ENCODE results near the gene IMMT.
A peak's percentile ranks its signal among the peaks of the same experiment; 100 is the strongest.
"Not testable (repeated sequence)": the region's sequence is repeated elsewhere in the genome, so short reads cannot be mapped to it uniquely, and the experiment has no call there.

IMMT gene

GRCh38 chr2:86195055-86195807 is at the start of gene IMMT:
Gene IMMT, minus strand, starts transcription at chr2:86195462. Its CDS starts 80 bp downstream, at chr2:86195382.
- Mint-ChIP-seq H3K27ac (peak within 1 kb of the TSS; percentile 93), H3K36me3 (ENCODE audit: low read depth) (peaks cover 23% of the 10 kb centered on the region), H3K4me3 (peak within 1 kb of the TSS; percentile 95), H3K4me1 (peaks cover 59% of the 10 kb centered on the region), H3K9me3 (no peaks in the 10 kb centered on the region), H3K27me3 (no peaks in the 10 kb centered on the region)
- peak; percentile 93 for ATAC-seq
- peak; percentile 95 for DNase-seq

- H3K27me3 Mint-ChIP-seq; H3K4me3 Mint-ChIP-seq; ATAC-seq; H3K4me1 Mint-ChIP-seq; H3K27ac Mint-ChIP-seq; H3K9me3 Mint-ChIP-seq; H3K36me3 Mint-ChIP-seq (ENCODE audit: low read depth); DNase-seq: not testable (repeated sequence)
Observed at GRCh38 chr2:86244781-86245180, 49.5 kb upstream of the IMMT start.

- Mint-ChIP-seq H3K27me3 (no peaks in the 10 kb centered on the region), H3K9me3 (no peaks in the 10 kb centered on the region), H3K4me3 (no peak overlapping the region), H3K27ac (no peak overlapping the region), H3K36me3 (ENCODE audit: low read depth) (no peaks in the 10 kb centered on the region), H3K4me1 (peaks cover 12% of the 10 kb centered on the region)
- ATAC-seq (no peak), DNase-seq (no peak)
Observed at GRCh38 chr2:86243950-86244733, 48.9 kb upstream of the IMMT start.

- no peaks in the 10 kb centered on the region for H3K36me3 Mint-ChIP-seq (ENCODE audit: low read depth)
- ATAC-seq (no peak), DNase-seq (no peak)
- no peak overlapping the region for H3K27ac Mint-ChIP-seq
- no peaks in the 10 kb centered on the region for H3K9me3 Mint-ChIP-seq
- no peak overlapping the region for H3K4me3 Mint-ChIP-seq
- H3K27me3 Mint-ChIP-seq = no peaks in the 10 kb centered on the region
- peaks cover 20% of the 10 kb centered on the region for H3K4me1 Mint-ChIP-seq
Observed at GRCh38 chr2:86243272-86243671, 48.0 kb upstream of the IMMT start.

DNA sequence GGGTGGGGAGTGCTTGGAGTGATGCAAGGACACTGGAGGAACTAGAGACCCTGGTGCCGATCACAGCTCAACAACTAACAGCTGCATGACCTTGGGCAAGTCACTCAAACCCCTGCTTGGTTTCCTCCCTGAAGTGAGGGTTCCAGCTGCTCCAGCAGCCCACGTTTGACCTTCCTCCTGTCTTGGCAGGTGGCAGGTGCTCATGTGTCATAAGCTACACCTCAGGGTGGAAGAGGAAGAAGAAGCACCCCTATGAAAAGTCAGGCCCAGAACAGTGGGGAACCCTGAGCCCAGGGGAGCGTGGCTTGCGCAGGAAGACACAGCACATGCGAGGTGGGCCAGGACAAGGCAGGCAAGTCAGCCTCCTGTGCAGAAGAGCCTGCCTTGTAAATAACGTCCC is 46.3 kb upstream of the IMMT start:
- no peaks in the 10 kb centered on the region for H3K36me3 Mint-ChIP-seq (ENCODE audit: low read depth)
- H3K27ac Mint-ChIP-seq = no peak overlapping the region
- H3K27me3 Mint-ChIP-seq = no peaks in the 10 kb centered on the region
- no peak overlapping the region for H3K4me3 Mint-ChIP-seq
- H3K9me3 Mint-ChIP-seq = no peaks in the 10 kb centered on the region
- no peak for ATAC-seq
- H3K4me1 Mint-ChIP-seq = peaks cover 26% of the 10 kb centered on the region
- DNase-seq = no peak

- Mint-ChIP-seq H3K27ac (no peak overlapping the region), H3K4me3 (no peak overlapping the region), H3K9me3 (no peaks in the 10 kb centered on the region), H3K27me3 (no peaks in the 10 kb centered on the region), H3K4me1 (peaks cover 26% of the 10 kb centered on the region), H3K36me3 (ENCODE audit: low read depth) (no peaks in the 10 kb centered on the region)
- DNase-seq (no peak), ATAC-seq (no peak)
Observed at GRCh38 chr2:86240251-86240650, 45.0 kb upstream of the IMMT start.

DNA sequence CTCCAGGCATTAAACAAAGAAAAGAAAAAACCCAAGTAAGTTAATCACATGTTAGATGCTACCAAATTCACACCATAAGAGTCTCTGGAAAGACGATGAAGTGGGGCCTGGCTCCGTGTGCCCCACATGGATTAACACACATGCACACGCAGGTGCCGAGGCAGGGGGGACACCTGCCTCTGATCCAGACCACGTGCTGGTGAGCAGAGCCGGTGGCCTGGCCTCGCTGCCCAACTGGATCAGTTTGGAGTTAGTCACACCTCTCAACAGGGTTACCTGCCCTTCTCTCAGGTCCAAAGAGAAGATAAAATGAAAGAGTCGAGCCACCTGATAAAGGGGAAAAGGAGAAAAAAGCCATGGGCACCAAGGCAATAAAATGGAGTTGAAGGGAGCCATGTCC is 44.5 kb upstream of the IMMT start:
- no peak overlapping the region for H3K4me3 Mint-ChIP-seq
- no peak overlapping the region for H3K27ac Mint-ChIP-seq
- H3K27me3 Mint-ChIP-seq = no peaks in the 10 kb centered on the region
- peaks cover 26% of the 10 kb centered on the region for H3K4me1 Mint-ChIP-seq
- DNase-seq = no peak
- no peaks in the 10 kb centered on the region for H3K9me3 Mint-ChIP-seq
- H3K36me3 Mint-ChIP-seq (ENCODE audit: low read depth) = no peaks in the 10 kb centered on the region
- ATAC-seq = no peak

- H3K9me3 Mint-ChIP-seq = no peaks in the 10 kb centered on the region
- peaks cover 26% of the 10 kb centered on the region for H3K4me1 Mint-ChIP-seq
- no peak overlapping the region for H3K4me3 Mint-ChIP-seq
- no peaks in the 10 kb centered on the region for H3K36me3 Mint-ChIP-seq (ENCODE audit: low read depth)
- DNase-seq (no peak), ATAC-seq (peak; percentile 18)
- no peaks in the 10 kb centered on the region for H3K27me3 Mint-ChIP-seq
- no peak overlapping the region for H3K27ac Mint-ChIP-seq
Observed at GRCh38 chr2:86239326-86239725, 44.1 kb upstream of the IMMT start.

DNA sequence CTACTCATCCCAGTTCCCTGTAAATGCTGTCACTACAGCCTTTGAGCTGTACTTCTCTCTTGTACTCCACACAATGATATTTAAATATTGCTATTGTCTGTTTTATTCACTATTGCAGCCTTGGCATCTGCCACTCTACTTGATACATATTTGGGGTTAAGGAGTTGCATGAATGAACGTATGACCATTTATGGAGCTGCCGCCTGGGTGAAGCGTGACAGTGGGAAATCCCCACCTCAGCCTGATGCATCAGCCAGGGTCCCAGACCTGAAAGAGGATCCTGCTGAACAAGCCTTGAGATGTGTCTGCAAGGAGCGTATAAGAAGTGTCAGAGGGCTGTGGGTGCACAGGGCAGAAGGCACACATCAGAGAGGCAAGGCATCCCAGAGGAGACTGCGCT is 43.1 kb upstream of the IMMT start:
- ATAC-seq = peak; percentile 92
- no peaks in the 10 kb centered on the region for H3K9me3 Mint-ChIP-seq
- no peak overlapping the region for H3K4me3 Mint-ChIP-seq
- peaks cover 18% of the 10 kb centered on the region for H3K4me1 Mint-ChIP-seq
- no peaks in the 10 kb centered on the region for H3K27me3 Mint-ChIP-seq
- H3K36me3 Mint-ChIP-seq (ENCODE audit: low read depth) = no peaks in the 10 kb centered on the region
- peak; percentile 52 for DNase-seq
- no peak overlapping the region for H3K27ac Mint-ChIP-seq

DNA sequence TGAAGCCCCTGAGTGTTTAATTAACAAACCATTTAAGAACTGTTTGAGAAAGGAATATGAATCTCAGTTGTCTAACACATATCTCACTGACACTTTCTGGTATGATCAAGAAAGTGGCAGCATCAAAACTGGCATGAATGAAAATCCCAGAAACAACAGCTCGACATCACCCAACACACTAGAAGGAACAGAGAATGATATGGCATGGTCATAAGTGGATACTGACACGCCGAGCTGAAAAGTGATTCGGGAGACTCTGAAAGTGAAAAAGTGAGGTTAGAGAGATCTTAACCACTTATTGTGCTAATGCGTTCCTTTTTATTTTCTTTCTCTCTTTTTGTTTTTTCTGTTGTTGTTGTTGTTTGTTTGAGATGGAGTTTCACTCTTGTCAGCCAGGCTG is 41.9 kb upstream of the IMMT start:
- no peak overlapping the region for H3K27ac Mint-ChIP-seq
- H3K36me3 Mint-ChIP-seq (ENCODE audit: low read depth) = no peaks in the 10 kb centered on the region
- no peaks in the 10 kb centered on the region for H3K27me3 Mint-ChIP-seq
- H3K9me3 Mint-ChIP-seq = no peaks in the 10 kb centered on the region
- ATAC-seq (no peak), DNase-seq (no peak)
- H3K4me3 Mint-ChIP-seq = no peak overlapping the region
- H3K4me1 Mint-ChIP-seq = peaks cover 18% of the 10 kb centered on the region

DNA sequence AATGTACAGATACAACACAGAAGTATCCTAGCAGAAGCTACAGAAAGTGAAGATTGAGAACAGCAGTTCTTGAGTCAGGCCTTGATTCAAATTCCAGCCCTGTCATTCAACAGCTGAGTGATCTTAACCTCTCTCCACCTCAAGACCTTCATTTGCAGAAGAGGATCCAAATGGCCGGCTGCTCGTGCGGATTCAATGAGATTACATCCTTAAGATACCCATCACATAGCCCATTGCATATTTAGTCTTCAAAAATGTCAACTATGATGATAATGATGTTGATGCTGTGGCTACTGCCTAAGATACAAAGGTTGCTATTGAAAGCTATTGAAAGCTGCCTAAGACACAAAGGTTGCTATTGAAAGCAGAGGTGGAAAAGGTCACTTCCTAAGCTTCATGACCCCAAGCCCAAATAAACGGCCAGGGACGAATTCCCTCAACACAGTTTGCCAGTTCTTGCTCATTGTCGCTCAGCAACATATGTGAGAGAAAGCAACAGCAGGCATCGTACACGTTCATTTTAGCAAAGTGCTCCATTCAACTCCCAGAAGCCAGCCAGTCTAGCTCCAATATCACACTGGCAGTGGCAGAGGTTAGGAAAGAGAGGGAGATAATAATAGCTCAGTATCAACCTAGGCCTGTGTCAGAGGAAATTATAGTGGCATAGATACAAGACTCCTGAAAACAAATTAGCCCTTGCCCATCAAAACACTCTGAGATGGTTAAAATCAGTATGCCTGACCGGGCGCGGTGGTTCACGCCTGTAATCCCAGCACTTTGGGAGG is 40.1 kb upstream of the IMMT start:
- peaks cover 18% of the 10 kb centered on the region for H3K4me1 Mint-ChIP-seq
- ATAC-seq = no peak
- no peak overlapping the region for H3K4me3 Mint-ChIP-seq
- DNase-seq = no peak
- no peaks in the 10 kb centered on the region for H3K36me3 Mint-ChIP-seq (ENCODE audit: low read depth)
- no peak overlapping the region for H3K27ac Mint-ChIP-seq
- no peaks in the 10 kb centered on the region for H3K27me3 Mint-ChIP-seq
- H3K9me3 Mint-ChIP-seq = no peaks in the 10 kb centered on the region

DNA sequence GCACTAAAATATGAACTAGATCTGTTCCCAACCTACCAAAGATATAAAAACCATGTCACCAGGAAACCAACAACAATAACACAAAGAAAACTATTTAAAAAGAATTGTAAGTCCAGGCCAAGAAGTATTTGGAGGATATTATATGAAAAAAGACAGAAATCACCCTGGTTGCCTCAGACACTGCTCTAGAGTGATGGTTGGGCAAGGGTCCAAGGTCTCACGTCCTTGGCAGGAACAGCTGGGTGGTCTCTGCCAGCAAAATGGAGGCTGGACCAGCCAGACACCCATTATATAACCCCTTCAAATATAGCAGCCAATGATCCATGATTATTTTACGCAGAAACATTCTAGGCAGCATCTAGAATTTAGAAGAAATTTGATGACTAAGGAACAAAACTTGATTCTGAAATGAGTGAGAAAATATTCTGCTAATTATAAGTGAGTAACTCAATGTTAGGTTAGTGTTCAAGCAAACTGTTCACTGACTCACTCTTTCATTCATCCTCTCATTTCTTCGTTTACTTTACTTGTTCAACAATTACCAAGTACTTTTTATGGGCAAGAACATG is 39.4 kb upstream of the IMMT start:
- DNase-seq (no peak), ATAC-seq (no peak)
- Mint-ChIP-seq H3K4me3 (no peak overlapping the region), H3K36me3 (ENCODE audit: low read depth) (no peaks in the 10 kb centered on the region), H3K4me1 (peaks cover 18% of the 10 kb centered on the region), H3K9me3 (no peaks in the 10 kb centered on the region), H3K27me3 (no peaks in the 10 kb centered on the region), H3K27ac (no peak overlapping the region)

- Mint-ChIP-seq H3K27me3 (no peaks in the 10 kb centered on the region), H3K9me3 (no peaks in the 10 kb centered on the region), H3K4me1 (peaks cover 7% of the 10 kb centered on the region), H3K27ac (no peak overlapping the region), H3K36me3 (ENCODE audit: low read depth) (no peaks in the 10 kb centered on the region), H3K4me3 (no peak overlapping the region)
- no peak for DNase-seq
- ATAC-seq = no peak
Observed at GRCh38 chr2:86233436-86233835, 38.2 kb upstream of the IMMT start.

- peaks cover 4% of the 10 kb centered on the region for H3K4me1 Mint-ChIP-seq
- H3K27ac Mint-ChIP-seq = no peak overlapping the region
- no peaks in the 10 kb centered on the region for H3K36me3 Mint-ChIP-seq (ENCODE audit: low read depth)
- no peaks in the 10 kb centered on the region for H3K27me3 Mint-ChIP-seq
- no peaks in the 10 kb centered on the region for H3K9me3 Mint-ChIP-seq
- no peak overlapping the region for H3K4me3 Mint-ChIP-seq
- ATAC-seq (no peak), DNase-seq (no peak)
Observed at GRCh38 chr2:86232910-86233309, 37.6 kb upstream of the IMMT start.

Measured in activated naive CD8-positive, alpha-beta T cell treated with anti-CD3 and anti-CD28 coated beads, Interleukin-2, amount 50 U/mL, for 24 hours (primary cell).